Measurements from ENCODE around the gene RHOC.

The RHOC gene

GRCh38 chr1:112674986-112675727, 31.8 kb downstream of the RHOC start:
- H3K4me3 ChIP-seq (ENCODE audit: control insufficient read depth, low read depth, low read length), result peak overlapping the region; percentile 92
- no peak for TF ChIP-seq CTCF (IDR thresholded peaks at IDR 0.05; ENCODE audit: control insufficient read depth, insufficient read depth, low read depth, low read length, missing control alignments)
- no peak for DNase-seq (ENCODE audit: low read depth)

- no peak for TF ChIP-seq CTCF (IDR thresholded peaks at IDR 0.05; ENCODE audit: control insufficient read depth, insufficient read depth, low read depth, low read length, missing control alignments)
- peak within 1 kb of the TSS; percentile 92 for H3K4me3 ChIP-seq (ENCODE audit: control insufficient read depth, low read depth, low read length)
- no peak for DNase-seq (ENCODE audit: low read depth)
Measured at GRCh38 chr1:112674440-112674985, 32.4 kb downstream of the RHOC start, which contains the start of gene MOV10. MOV10 (plus strand) TSS chr1:112674659; CDS start chr1:112674913, 254 bp downstream.

GRCh38 chr1:112673592-112674439, 33.1 kb downstream of the RHOC start:
- DNase-seq (ENCODE audit: low read depth), result peak; percentile 51
- peak overlapping the region; percentile 92 for H3K4me3 ChIP-seq (ENCODE audit: control insufficient read depth, low read depth, low read length)
- TF ChIP-seq CTCF (IDR thresholded peaks at IDR 0.05; ENCODE audit: control insufficient read depth, insufficient read depth, low read depth, low read length, missing control alignments), result peak; percentile 54

GRCh38 chr1:112672842-112673241, 34.1 kb downstream of the RHOC start:
- no peak for DNase-seq (ENCODE audit: low read depth)
- no peak for TF ChIP-seq CTCF (IDR thresholded peaks at IDR 0.05; ENCODE audit: control insufficient read depth, insufficient read depth, low read depth, low read length, missing control alignments)
- no peak overlapping the region for H3K4me3 ChIP-seq (ENCODE audit: control insufficient read depth, low read depth, low read length)

- no peak for DNase-seq (ENCODE audit: low read depth)
- H3K4me3 ChIP-seq (ENCODE audit: control insufficient read depth, low read depth, low read length), result no peak overlapping the region
- TF ChIP-seq CTCF (IDR thresholded peaks at IDR 0.05; ENCODE audit: control insufficient read depth, insufficient read depth, low read depth, low read length, missing control alignments), result no peak
Measured at GRCh38 chr1:112672009-112672408, 34.9 kb downstream of the RHOC start.

- DNase-seq (ENCODE audit: low read depth), result no peak
- no peak for TF ChIP-seq CTCF (IDR thresholded peaks at IDR 0.05; ENCODE audit: control insufficient read depth, insufficient read depth, low read depth, low read length, missing control alignments)
Measured at GRCh38 chr1:112666946-112667345, 40.0 kb downstream of the RHOC start.

More at GRCh38 chr1:112666946-112667345, 40.0 kb downstream of the RHOC start:
- no peak overlapping the region for H3K4me3 ChIP-seq (ENCODE audit: control insufficient read depth, low read depth, low read length)
